Stimulated activated CD8-positive, alpha-beta memory T cell treated with anti-CD3 and anti-CD28 coated beads, Interleukin-4, amount 100 ng/mL, for 48 hours (primary cell): ENCODE measurements around the gene PHKB.

Experiments used
- DNase-seq: peaks from one replicate; pipeline ENCODE4 v3.0.0-alpha.2; 2020

PHKB gene

GRCh38 chr16:47571711-47572110 is 110.6 kb downstream of the PHKB start:
- DNase-seq = no peak

GRCh38 chr16:47574091-47575054 is 113.2 kb downstream of the PHKB start:
- DNase-seq = peak; percentile 53

GRCh38 chr16:47577029-47577428 is 115.9 kb downstream of the PHKB start:
- no peak for DNase-seq

GRCh38 chr16:47578033-47578432 is 116.9 kb downstream of the PHKB start:
- no peak for DNase-seq

- no peak for DNase-seq
Observed at GRCh38 chr16:47578573-47578972, 117.4 kb downstream of the PHKB start.

GRCh38 chr16:47581114-47581513 is 120.0 kb downstream of the PHKB start:
- no peak for DNase-seq

- no peak for DNase-seq
Observed at GRCh38 chr16:47584464-47585225, 123.5 kb downstream of the PHKB start.

- DNase-seq = no peak
Observed at GRCh38 chr16:47586121-47586520, 125.0 kb downstream of the PHKB start.

GRCh38 chr16:47590472-47590871 is 129.3 kb downstream of the PHKB start:
- no peak for DNase-seq

- DNase-seq = no peak
Observed at GRCh38 chr16:47592232-47592631, 131.1 kb downstream of the PHKB start.

- DNase-seq = no peak
Observed at GRCh38 chr16:47599512-47599911, 138.4 kb downstream of the PHKB start.

GRCh38 chr16:47600376-47600775 is 139.2 kb downstream of the PHKB start:
- no peak for DNase-seq

- DNase-seq = no peak
Observed at GRCh38 chr16:47604306-47604705, 143.2 kb downstream of the PHKB start.

- DNase-seq = no peak
Observed at GRCh38 chr16:47611042-47611441, 149.9 kb downstream of the PHKB start.

- no peak for DNase-seq
Observed at GRCh38 chr16:47611848-47612493, 150.8 kb downstream of the PHKB start.

GRCh38 chr16:47612711-47613110 is 151.6 kb downstream of the PHKB start:
- no peak for DNase-seq

GRCh38 chr16:47613251-47613650 is 152.1 kb downstream of the PHKB start:
- no peak for DNase-seq

GRCh38 chr16:47617732-47618131 is 156.6 kb downstream of the PHKB start:
- DNase-seq = no peak

- no peak for DNase-seq
Observed at GRCh38 chr16:47622451-47623176, 161.5 kb downstream of the PHKB start.

- no peak for DNase-seq
Observed at GRCh38 chr16:47624563-47624962, 163.4 kb downstream of the PHKB start.

- DNase-seq = no peak
Observed at GRCh38 chr16:47625115-47625567, 164.0 kb downstream of the PHKB start.

GRCh38 chr16:47626246-47626645 is 165.1 kb downstream of the PHKB start:
- DNase-seq = no peak
